Frontal cortex (tissue), 4 donors: Measurements from ENCODE around the gene CCDC13. TPM values are rescaled to one million over a fixed set of nuclear protein-coding genes. Genes with fewer than 3 reads are reported as not detected.

ENCODE experiments used
- DNase-seq, 2 donors: peaks; one replicate each; pipeline ENCODE4 v3.0.0; 2012; ENCODE audit warnings: low spot score in 2 of 2
- FAIRE-seq: peaks from 2 replicates; lab custom pipeline; 2012; peaks lifted over from hg19 to GRCh38; lab: Jason Lieb, UNC
- total RNA-seq: library from RNA; depleted of rRNA; stranded (reverse); fragments of >200 nt; gene quantifications from one replicate; pipeline ENCODE4 v1.2.3, GENCODE V29; 2014
- donor health status: control.
- donor health status: control.
- donor health status: control.

The CCDC13 gene
- total RNA-seq, 1 donor from 2014 or later: 2.4 TPM

- DNase-seq: no peak
- FAIRE-seq: no peak
Measured at GRCh38 chr3:42801048-42801620, 28.1 kb upstream of the CCDC13 start.

DNA sequence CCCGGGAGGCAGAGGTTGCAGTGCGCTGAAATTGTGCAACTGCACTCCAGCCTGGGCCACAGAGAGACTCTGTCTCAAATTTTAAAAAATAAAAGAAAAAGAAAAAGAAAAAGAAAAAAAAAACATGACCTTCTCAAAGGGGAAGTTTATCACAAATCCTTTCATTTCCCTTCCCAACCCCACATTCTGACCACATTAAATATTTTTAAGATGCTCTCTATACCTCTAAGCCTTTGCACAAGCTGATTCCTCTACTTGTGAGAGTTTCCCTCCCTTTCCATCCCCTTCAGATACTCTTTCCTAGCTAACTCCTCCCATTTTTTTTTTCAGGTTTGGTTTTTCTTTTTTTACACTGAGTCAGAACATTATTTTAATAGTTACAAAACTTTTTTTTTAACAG, 27.2 kb upstream of the CCDC13 start:
- FAIRE-seq: no peak
- DNase-seq: no peak

DNA sequence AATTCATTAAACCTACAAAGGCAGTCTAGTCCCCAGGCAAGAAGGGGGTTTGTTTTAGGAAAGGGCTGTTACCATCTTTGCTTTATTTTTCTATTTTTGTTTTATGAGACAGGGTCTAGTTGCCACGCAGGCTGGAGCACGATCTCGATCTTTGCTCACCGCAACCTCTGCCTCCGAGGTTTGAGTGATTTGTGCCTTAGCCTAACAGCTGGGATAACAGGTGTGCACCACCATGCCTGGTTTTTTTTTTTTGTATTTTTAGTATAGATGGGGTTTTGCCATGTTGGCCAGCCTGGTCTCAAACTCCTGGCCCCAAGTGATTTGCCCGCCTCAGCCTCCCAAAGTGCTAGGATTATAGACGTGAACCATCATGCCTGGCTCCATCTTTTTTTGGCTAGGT, 26.3 kb upstream of the CCDC13 start:
- FAIRE-seq (no peak), DNase-seq (no peak)

DNA sequence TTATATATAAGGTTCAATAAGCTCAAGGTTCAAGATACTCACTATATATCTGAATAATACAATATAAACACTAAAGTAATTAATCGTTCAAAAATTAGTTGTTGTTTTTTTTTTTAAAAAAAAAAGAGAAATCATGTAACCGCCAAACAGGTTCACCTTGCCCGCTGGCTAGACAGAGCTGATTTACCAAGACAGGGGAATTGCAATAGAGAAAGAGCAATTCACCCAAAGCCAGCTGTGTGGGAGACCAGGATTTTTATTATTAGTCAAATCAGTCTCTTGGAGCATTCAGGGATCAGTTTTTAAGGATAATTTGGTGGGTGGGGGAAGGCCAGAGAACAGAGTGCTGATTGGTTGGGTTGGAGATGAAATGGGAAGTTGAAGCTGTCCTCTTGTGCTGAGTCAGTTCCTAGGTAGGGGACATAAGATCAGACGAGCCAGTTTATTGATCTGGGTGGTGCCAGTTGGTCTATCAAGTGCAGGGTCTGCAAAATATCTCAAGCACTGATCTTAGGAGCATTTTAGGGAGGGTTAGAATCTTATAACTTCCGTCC, 23.4 kb upstream of the CCDC13 start:
- FAIRE-seq: peak; percentile 45
- no peak for DNase-seq

DNA sequence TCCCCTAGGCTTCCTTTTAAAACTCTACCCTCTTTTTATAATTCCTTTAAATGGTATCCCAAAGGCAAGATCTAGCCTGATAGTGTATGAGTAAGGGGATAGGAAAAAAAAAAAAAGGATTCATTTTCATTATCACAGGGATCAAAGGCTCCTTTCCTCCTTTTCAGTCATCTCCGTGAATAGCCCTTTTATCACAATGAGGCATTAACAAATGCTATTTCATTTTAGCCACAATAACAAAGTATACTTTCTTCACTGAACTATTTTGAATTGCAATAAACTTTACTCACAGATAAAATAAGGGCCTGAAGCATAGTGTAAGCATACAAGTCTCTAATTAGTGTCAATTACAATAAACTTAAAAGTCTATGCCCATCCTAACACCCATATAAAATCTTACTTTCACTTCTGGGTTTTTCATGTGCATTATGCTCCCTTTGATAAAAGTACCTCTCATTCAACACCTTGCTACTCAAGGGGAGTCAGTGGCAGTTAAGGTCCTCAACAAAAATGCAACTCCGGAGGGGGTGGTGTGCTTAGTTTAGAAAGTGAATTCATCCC, 22.6 kb upstream of the CCDC13 start:
- DNase-seq: no peak
- no peak for FAIRE-seq

- no peak for FAIRE-seq
Measured at GRCh38 chr3:42790714-42791229, 17.7 kb upstream of the CCDC13 start.

DNA sequence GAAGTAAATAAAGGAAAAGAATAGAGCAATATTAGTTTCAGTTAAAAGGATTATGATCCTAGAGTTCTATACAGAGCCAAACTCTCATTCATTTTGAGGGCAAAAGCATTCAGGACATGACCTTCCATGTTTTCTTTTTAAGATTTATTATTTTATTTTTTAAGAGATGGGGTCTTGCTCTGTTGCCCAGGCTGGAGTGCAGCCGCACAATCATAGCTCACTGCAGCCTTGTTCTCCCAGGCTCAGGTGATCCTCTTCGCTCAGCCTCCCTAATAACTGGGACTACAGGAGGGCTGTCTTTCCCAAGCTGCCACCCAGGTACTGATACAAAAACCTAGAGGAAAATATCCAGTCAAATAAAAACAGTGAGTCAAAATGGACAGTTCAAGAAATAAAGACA, 13.6 kb upstream of the CCDC13 start:
- FAIRE-seq: no peak
- DNase-seq: no peak

More at GRCh38 chr3:42790714-42791229, 17.7 kb upstream of the CCDC13 start:
- no peak for DNase-seq

- FAIRE-seq: no peak
- DNase-seq: no peak
Measured at GRCh38 chr3:42786212-42786611, 13.2 kb upstream of the CCDC13 start.

- DNase-seq (peak; percentile 42 to 44), FAIRE-seq (no peak)
Measured at GRCh38 chr3:42780892-42781700, 8.0 kb upstream of the CCDC13 start.

DNA sequence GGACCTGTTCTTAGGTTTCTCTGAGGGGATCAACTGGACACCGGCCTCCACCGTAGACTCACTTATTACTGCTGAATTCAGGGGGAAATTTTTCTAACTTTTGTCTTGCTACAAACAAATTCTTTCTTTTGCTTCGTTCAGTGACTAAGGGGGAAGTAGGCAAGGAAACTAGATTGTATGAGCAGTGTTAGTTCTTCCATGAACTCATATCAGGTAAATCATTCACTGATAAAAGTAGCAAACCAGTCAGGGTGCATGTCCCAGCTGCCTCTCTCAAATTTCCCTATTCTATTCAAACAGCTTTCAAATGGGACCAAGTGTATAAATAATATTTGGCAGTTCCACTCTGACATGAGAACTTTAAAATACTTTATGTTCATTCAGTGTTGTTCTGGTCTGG, 7.3 kb upstream of the CCDC13 start:
- no peak for FAIRE-seq
- no peak for DNase-seq

GRCh38 chr3:42778644-42779043, 5.6 kb upstream of the CCDC13 start:
- FAIRE-seq: no peak

DNA sequence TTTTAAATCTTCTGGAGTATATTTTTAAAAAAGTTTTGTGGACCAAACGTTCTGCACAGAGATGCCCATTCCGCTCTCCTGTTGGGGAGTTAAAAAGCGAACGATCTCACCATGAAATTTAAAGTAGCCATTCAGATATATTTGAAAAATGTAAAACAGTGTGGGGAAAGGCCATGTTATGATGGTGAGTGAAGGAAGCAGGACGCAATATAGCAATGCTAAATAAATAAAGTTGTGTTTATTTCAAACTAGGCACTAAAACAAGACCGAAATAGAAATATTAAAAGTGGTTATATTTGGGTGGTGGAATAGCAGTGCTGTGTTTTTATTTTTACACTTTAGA, 327 bp upstream of the CCDC13 start:
- FAIRE-seq (no peak), DNase-seq (no peak)

More at GRCh38 chr3:42778644-42779043, 5.6 kb upstream of the CCDC13 start:
- no peak for DNase-seq

GRCh38 chr3:42771271-42771670, 1.8 kb downstream of the CCDC13 start:
- FAIRE-seq: no peak
- DNase-seq: no peak

GRCh38 chr3:42769477-42770131, 3.4 kb downstream of the CCDC13 start:
- DNase-seq (no peak), FAIRE-seq (no peak)

- no peak for FAIRE-seq
- DNase-seq: no peak
Measured at GRCh38 chr3:42764561-42765295, 8.3 kb downstream of the CCDC13 start.

DNA sequence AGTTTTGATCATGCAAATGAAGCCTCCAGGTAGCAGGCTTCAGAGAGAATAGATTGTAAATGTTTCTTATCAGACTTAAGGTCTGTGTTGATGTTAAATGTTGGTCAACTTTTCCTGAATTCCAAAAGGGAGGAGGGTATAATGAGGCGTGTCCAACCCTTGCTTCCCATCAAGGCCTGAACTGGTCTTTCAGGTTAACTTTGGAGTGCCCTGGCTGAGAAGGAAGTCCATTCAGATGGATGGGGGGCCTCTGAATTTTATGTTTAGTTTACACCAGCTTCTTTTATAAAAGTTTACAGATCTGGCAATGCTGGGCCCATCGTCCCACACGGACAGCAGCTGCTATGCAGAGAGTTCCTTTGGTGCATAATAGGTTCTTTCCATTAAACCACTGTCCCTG, 8.9 kb downstream of the CCDC13 start:
- no peak for DNase-seq
- no peak for FAIRE-seq

GRCh38 chr3:42763021-42763420, 10.0 kb downstream of the CCDC13 start:
- FAIRE-seq: no peak
- no peak for DNase-seq

- FAIRE-seq: no peak
Measured at GRCh38 chr3:42762046-42762724, 10.9 kb downstream of the CCDC13 start.

DNA sequence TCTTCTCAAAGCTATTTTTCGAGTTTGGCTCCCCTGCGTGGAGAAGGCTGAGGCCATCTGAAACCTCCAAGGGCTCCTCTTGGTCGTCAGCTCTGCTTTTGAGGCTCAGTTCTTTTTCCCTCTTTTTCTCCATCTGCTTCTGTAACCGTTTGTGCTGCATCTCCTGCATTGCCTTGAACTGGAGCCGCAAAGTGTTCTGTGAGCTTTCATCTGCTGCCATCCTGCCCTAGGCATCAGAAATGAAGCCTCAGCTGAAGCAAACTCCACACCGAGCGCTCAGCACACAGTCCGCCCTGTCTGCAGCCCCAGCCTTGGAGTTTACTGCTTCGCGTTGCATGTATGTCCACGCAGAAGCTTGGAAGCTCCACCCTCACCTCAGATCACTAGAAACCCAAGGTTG, 14.9 kb downstream of the CCDC13 start:
- DNase-seq: no peak
- no peak for FAIRE-seq

More at GRCh38 chr3:42762046-42762724, 10.9 kb downstream of the CCDC13 start:
- DNase-seq: no peak
